ENCODE results near the gene DHX29.
A peak's percentile ranks its signal among the peaks of the same experiment; 100 is the strongest.

The DHX29 gene

GRCh38 chr5:55316837-55317236 lies 9.3 kb upstream of the DHX29 start:
- no peak for DNase-seq (ENCODE audit: low spot score)

DNA sequence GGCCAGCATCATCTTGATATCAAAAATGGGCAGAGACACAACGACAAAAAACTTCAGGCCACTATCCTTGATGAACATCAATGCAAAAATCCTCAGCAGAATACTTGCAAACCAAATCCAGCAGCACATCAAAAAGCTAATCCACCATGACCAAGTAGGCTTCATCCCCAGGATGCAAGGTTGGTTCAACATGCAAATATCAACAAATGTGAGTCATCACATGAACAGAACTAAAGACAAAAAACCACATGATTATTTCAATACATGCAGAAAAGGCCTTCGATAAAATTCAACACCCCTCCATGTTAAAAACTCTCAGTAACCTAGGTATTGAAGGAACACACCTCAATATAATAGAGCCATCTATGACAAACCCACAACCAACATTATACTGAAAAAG lies 8.8 kb upstream of the DHX29 start:
- no peak for DNase-seq (ENCODE audit: low spot score)

DNA sequence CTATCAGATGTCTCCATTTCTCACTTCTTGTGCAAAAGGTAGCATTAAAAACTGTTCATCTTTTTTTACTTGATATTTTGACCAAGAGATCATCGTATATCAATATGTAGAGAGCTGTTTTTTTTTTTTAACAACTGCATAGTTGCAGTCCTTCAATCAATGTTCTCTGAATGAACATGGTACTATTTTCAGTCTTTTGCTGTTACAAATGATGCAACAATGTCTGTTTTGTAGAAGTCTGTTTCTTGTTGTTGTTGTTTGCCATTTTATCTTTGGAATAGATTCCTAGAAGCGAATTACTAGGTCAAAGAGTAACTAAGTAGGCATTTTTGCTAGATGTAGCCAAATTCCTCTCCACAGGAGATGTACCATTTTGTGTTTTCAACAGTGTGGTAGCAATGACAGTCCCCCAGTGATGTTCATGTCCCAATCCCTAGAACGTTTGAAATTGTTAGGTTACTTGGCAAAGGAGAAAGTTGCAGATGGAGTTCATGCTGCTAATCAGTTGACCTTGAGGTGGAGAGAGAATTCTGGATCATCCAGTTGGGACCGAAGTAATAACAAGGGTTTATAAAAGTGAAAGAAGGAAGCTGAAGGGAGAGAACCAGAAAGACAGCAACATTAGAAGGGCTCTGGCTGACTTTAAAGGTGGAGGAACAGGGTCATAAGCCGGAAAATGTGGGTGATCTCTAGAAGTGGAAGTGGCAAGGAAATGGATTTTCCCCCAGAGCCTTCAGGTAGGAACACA lies 6.5 kb upstream of the DHX29 start:
- DNase-seq (ENCODE audit: low spot score) = no peak

GRCh38 chr5:55308254-55308836 lies 851 bp upstream of the DHX29 start:
- DNase-seq (ENCODE audit: low spot score) = peak; percentile 42

GRCh38 chr5:55306641-55307382 lies 682 bp downstream of the DHX29 start:
- no peak for DNase-seq (ENCODE audit: low spot score)

DNA sequence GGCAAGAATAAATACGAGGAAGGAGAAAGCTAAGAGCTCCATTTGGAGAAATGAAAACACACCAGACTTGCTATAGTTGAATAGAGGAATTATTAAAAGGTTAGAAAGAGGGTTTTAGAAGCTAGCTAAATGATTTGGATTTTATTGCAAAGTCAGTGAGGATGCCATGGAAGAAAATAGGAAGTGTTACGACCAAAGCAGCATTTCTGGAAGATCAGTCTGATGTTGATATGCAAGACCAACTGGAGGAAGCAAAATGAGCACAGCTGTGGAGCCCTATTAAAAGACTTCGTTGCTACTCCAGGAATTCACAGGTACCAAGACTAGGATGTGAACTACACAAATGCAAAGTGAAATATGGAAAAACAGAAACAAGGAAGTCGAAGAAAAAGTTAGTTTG lies 2.1 kb downstream of the DHX29 start:
- no peak for DNase-seq (ENCODE audit: low spot score)

DNA sequence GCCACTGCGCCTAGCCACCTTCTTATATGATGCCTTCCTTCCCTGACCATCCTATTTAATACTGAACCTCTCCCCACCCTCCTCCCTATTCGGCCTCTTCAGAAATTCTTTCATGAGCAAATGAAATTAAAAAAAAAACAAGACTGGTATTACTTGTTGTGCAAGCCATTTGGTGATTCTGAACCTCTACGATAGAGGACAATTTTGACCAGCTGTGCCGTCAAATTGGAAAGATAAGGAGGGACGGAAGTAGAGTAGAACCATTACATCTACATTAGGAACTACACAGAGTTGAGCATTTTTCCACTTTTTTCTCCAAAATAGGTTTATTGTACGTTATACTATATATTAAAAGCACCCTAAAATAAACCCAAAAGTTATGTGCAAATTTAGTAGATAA lies 2.9 kb downstream of the DHX29 start:
- DNase-seq (ENCODE audit: low spot score) = no peak

- DNase-seq (ENCODE audit: low spot score) = no peak
Measured at GRCh38 chr5:55303238-55303690, 4.2 kb downstream of the DHX29 start.

GRCh38 chr5:55300890-55301289 lies 6.6 kb downstream of the DHX29 start:
- DNase-seq (ENCODE audit: low spot score) = no peak

DNA sequence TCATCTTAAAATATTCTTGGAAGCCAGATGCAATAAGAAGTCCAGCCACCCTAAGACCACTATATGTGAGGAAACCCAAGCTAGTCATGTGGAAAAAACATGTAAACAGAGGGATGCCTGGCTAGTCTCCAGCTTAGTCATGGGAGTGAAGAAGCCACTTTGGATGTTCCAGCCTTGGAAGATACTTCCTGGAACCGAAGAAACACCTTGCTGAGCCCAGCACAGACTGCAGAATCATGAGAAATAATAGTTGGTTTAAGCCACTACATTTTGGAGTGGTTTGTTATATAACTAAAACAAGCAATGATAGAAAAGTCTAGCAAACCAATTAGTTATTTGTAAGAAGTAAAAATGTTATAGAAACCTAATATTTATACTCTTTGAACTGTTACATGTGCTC lies 12.6 kb downstream of the DHX29 start:
- no peak for DNase-seq (ENCODE audit: low spot score)

- DNase-seq (ENCODE audit: low spot score) = no peak
Measured at GRCh38 chr5:55290991-55291390, 16.5 kb downstream of the DHX29 start.

GRCh38 chr5:55289808-55290207 lies 17.7 kb downstream of the DHX29 start:
- no peak for DNase-seq (ENCODE audit: low spot score)

- no peak for DNase-seq (ENCODE audit: low spot score)
Measured at GRCh38 chr5:55286411-55286933, 21.0 kb downstream of the DHX29 start.

DNA sequence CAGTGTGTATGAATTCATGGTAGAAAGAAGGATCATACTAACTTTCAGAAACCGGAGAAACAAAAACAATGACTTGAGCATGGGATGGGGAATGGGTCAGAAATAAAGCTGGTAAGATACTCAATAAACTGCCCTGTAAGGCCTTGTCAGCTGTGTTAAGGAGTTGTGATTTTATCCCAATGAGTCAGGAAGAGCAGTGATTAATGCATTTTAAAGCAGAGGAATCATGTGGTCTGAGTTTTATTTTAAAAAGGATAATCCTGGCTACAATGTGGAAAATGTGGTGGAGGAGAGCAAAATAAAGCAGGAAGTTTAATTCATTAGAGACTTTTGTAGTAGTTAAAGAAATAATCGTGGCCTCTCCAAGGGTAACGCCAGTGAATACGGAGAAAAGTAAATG lies 28.7 kb downstream of the DHX29 start:
- no peak for DNase-seq (ENCODE audit: low spot score)

GRCh38 chr5:55276771-55277170 lies 30.7 kb downstream of the DHX29 start:
- no peak for DNase-seq (ENCODE audit: low spot score)

GRCh38 chr5:55258339-55258738 lies 49.2 kb downstream of the DHX29 start:
- DNase-seq (ENCODE audit: low spot score) = no peak

GRCh38 chr5:55254802-55255201 lies 52.7 kb downstream of the DHX29 start:
- DNase-seq (ENCODE audit: low spot score) = peak; percentile 45

- no peak for DNase-seq (ENCODE audit: low spot score)
Measured at GRCh38 chr5:55250064-55250463, 57.4 kb downstream of the DHX29 start.

- no peak for DNase-seq (ENCODE audit: low spot score)
Measured at GRCh38 chr5:55241746-55242145, 65.7 kb downstream of the DHX29 start.

DNA sequence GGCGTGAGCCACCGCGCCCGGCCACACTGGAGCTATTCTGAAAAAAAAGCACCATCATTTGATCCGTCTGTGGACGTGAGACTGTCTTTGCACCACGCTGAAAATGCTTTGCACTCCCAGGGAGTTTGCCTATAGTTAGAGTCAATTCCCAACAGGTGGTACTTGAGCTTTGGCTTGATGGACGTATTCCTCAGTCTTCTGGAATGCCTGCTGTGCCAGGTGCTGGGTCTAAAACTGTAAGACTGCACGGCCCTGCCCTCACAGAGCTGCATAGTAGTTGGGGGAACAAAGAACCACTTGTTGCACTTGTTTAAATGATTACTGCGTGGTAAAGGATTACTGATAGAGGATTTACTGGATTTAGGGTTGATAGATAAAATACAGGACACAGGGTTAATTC lies 70.7 kb downstream of the DHX29 start:
- DNase-seq (ENCODE audit: low spot score) = peak; percentile 22

- peak; percentile 42 for DNase-seq (ENCODE audit: low spot score)
Measured at GRCh38 chr5:55234121-55234700, 73.3 kb downstream of the DHX29 start.

All from SW480 (cell line).